GM18508 (cell line): ENCODE data around the gene ANO3.
"Not testable (repeated sequence)": the region's sequence is repeated elsewhere in the genome, so short reads cannot be mapped to it uniquely, and the experiment has no call there.

ENCODE experiments used
- ATAC-seq: cut with Tn5 transposase; IDR thresholded peaks from one replicate; pipeline ENCODE4 v1.9.1; 2021; ENCODE audit warnings: moderate number of reproducible peaks; ENCODE audit not compliant: insufficient read depth, unreplicated experiment

Gene ANO3

GRCh38 chr11:26613759-26614158, 281.8 kb downstream of the ANO3 start:
- ATAC-seq, result no peak

DNA sequence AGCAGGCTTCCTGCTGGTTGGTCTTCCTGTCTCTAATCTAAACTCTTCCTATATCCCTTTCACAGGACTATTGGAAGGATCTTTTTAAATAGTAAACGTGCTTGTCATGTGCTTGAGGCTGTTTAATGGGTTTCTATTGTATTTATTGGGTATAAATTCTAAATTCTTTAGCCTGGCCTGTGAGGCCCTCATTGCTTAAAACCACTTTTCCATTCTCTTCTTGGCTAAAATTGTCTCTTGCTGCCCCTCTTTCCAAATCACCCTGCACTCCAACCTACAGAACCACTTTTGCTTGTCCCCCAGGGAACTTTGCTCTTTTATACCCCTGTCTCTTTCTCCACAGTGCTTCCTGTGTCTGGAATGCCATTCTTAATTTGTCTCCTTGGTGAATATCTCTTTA, 286.5 kb downstream of the ANO3 start:
- no peak for ATAC-seq

DNA sequence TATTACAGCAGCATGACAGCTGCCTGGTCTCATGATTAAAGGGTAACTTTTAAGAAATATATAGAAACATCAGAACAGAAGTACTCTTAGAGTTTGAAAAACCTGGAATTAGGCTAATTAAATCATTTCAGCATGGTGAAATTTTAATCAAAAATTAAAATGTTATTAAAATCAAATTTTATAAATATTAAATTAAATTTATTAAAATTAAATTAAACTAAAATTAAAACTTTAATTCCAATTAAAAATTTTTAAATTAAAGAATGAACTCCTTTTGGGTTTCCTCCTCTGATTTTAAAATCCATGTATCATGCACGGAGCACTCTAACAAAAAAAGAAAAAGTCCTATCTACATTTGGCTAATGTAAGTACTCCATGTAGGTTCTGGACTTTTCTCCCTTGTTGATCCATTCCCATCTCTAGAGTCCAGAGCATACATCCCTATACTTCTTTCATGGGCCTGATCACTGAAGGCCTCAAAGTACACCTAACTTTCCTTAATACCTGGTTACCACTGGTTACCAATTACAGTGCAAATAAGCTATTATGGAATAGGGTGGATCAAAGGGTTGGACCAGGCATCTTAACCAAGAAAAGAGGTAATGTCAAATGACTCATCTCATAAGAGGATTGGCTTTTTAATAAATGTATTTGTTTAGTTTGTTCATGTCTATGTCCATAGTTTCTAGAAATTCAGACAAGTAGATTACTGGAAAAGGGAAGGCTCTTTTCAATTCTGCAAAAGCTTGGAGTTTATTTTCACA, 288.5 kb downstream of the ANO3 start:
- ATAC-seq, result no peak

DNA sequence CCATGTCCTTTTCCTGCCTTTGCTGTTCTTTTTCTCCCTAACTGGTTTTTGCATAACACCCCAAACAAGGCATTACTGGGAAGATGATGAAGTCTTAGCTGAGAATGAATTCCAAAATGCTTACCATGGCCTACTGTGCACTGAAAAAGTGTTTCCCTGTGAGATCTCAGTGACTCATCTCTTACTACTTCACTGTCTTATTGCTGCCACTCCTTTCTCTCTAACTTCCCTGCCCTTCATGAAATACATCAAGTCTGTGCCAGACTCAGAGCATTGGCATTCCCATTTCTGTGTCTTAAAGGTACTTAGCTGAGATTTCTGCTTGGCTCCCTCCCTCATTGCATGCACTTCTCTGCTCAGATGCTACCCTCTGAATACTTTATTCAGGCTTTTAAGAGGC, 289.2 kb downstream of the ANO3 start:
- no peak for ATAC-seq

DNA sequence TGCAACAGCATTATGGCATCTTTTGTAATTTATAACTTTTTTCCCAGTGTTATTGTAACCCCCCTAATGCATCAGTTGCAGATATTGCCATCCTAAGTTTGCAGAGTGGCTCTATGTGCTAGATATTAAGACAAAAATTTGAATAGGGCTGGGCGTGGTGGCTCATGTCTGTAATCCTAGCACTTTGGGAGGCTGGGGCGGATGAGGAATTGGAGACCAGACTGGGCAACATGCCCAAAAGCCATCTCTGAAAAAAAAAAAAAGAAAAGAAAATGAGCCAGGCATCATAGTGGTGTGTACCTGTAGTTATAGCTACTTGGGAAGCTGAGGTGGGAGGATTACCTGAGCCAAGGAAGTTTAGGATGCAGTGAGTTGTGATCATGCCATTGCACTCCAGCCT, 290.3 kb downstream of the ANO3 start:
- ATAC-seq, result no peak

- ATAC-seq, result peak; percentile 47
Measured at GRCh38 chr11:26623076-26623659, 291.2 kb downstream of the ANO3 start.

DNA sequence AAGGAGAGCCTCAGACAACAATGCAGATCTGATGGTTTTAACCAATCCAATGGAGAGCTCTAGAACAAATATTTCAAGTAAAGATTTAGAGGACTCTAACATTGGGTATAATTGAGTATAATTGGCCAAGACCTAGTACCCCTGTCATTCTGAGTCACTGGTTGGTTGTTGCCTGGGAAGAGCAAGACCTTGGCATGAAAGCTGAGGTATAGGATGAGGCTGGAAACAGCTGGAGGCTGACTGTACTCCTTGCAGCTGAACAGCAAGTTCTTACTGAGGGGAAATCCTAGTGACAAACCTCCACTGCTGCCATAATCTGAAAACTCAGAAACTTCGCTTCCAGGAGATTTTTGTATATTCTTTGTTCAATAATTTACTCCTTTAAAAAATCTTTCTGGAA, 294.4 kb downstream of the ANO3 start:
- no peak for ATAC-seq

GRCh38 chr11:26632691-26633159, 300.8 kb downstream of the ANO3 start:
- peak; percentile 47 for ATAC-seq

DNA sequence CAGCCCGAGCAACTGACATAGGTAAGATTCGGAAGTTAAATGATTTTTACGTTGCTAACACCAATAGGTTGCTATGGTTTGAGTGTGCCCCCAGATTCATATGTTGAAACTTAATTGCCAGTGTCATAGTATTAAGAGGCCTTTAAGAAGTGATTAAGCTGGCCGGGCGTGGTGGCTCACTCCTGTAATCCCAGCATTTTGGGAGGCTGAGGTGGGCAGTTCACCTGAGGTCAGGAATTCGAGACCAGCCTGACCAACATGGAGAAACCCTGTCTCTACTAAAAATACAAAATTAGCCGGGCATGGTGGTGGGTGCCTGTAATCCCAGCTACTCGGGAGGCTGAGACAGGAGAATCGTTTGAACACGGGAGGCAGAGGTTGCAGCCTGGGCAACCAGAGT, 311.4 kb downstream of the ANO3 start:
- not testable (repeated sequence) for ATAC-seq

GRCh38 chr11:26649884-26650283, 318.0 kb downstream of the ANO3 start:
- ATAC-seq, result peak; percentile 90

- ATAC-seq, result no peak
Measured at GRCh38 chr11:26651916-26652315, 320.0 kb downstream of the ANO3 start.

DNA sequence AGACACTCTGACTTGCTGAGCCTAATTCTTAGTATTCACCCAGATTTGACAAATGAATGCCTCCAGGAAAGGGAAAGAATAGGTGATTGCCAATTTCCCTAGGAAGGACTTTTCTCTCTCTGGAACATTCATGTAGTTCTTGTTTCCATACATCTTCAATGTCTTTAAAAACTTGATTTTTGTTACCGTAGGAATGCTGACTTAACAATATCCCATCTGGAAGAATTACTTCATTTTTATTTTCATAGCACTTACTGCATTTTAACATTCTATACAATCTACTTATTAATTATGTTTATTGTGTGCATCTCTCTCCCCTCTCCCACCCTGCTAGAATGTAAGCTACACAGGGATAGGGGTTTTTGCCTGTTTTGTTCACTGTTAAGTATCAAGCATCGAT, 323.4 kb downstream of the ANO3 start:
- ATAC-seq, result no peak

- ATAC-seq, result no peak
Measured at GRCh38 chr11:26662916-26663315, 331.0 kb downstream of the ANO3 start.

GRCh38 chr11:26665036-26665435, 333.1 kb downstream of the ANO3 start:
- ATAC-seq, result no peak

GRCh38 chr11:26665946-26666345, 334.0 kb downstream of the ANO3 start:
- ATAC-seq, result no peak

- ATAC-seq, result no peak
Measured at GRCh38 chr11:26675233-26675928, 343.5 kb downstream of the ANO3 start.

GRCh38 chr11:26676641-26677040, 344.7 kb downstream of the ANO3 start:
- no peak for ATAC-seq

- no peak for ATAC-seq
Measured at GRCh38 chr11:26677566-26677965, 345.6 kb downstream of the ANO3 start.

- no peak for ATAC-seq
Measured at GRCh38 chr11:26687351-26687750, 355.4 kb downstream of the ANO3 start.

GRCh38 chr11:26688701-26689100, 356.8 kb downstream of the ANO3 start:
- no peak for ATAC-seq

DNA sequence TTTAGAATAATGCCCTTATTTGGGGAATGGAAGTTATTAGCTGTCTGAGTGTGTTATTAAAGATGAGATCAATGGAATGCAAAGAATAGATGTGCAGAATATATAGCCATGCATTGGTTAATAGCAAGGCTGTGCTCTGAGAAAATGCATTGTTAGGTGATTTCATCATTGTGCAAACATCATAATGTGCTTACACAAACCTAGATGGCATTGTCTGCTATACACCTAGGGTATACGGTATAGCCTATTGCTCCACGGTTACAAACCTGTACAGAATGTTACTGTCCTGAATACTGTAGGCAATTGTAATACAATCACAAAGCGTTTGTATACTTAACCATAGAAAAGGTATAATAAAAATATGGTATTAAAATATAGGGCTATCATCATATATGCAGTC, 364.4 kb downstream of the ANO3 start:
- ATAC-seq, result no peak
